ELF-1 (cell line): Measurements from ENCODE around the gene CAPZA2.
"Not testable (repeated sequence)": the region's sequence is repeated elsewhere in the genome, so short reads cannot be mapped to it uniquely, and the experiment has no call there.

ENCODE experiments used
- DNase-seq: peaks from one replicate; pipeline ENCODE4 v3.0.0-alpha.2; 2016; ENCODE audit warnings: low read depth, low spot score

Gene CAPZA2

DNA sequence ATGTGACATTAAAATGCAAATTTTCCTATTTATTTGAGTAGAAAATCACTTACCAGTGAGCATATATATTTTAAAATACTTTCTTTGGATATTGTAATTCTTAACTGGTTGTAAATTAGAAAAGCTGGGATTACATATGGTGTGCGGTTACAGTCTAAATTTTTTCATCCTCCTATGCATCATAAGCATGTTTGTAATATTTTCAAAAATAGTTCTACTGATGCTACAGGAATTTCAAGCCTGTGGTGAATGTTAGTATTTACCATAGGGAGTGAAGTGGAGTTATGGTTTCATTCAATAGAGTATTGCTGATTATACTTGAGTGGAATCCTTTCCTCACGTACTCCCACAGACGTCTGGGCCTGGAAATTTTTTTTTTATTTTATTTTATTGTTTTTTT, 56.3 kb downstream of the CAPZA2 start:
- no peak for DNase-seq

DNA sequence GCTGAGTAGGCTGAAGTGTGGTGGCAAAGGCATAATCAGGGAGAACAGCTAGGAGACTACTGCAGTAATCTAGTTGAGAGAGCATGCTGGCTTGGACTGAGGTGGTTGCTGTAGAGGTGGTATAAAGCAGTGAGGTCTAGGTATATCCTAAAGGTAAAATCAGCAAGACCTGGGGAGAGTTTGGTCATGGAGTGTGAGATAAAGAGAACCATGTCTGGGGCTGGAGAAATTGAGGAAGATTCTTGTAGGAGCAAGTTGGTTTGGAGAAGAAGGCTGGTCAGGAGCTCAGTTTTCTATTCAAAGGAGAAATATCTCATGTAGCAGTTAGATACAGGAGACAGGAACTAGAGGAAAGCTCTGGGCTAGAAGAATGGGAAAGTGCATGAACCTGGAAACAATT, 58.0 kb downstream of the CAPZA2 start:
- DNase-seq, result no peak

DNA sequence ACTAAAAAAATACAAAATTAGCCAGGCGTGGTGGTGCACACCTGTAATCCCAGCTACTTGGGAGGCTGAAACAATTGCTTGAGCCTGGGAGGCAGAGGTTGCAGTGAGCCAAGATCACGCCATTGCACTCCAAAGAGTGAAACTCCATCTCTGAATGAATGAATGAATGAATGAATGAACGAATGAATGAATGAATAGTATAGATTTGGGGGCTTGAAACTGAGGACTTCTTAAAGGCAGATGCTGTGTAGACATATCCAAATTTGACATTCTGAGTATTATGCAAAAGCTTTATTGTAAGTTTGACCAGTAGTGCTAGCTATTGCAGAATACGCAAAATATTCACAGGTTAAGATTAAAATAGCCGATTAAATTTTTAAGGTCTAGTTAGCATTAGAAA, 60.2 kb downstream of the CAPZA2 start:
- no peak for DNase-seq

DNA sequence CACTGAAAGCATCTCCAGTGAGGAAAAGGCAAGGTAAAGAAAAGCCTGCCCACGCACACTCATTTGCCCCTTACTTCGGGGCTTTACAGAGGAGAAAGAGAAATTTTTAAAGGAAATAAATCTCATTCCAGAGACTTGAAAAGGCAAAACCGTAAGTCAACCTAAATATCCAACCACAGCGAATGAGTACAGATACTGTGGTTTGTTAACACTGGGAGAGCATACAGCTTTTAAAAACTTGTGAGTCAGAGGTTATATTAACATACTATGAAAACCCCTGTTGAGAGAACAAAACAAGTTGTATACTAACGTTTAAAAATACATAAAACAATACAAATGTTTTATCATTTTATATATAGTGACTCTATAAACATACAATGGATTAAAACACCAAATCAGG, 62.4 kb downstream of the CAPZA2 start:
- no peak for DNase-seq

DNA sequence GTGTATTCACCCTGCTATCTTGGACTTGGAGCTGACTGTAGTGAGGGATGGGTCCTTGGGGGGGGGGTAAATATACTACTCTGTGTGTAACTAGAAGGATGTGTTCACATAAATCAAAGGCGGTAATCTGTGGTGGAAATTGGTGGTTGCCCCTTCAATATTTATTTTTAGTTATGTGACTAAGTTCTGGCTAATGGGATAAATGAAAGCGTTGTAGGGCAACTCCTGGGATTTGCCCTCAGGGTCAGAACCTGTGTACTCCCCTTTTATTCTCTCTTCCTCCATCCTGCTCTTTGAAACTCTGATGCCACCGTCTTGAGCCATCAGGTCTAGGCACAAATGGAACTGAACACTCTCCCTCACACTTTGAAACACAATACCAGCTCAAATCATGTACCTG, 66.6 kb downstream of the CAPZA2 start:
- DNase-seq, result no peak

DNA sequence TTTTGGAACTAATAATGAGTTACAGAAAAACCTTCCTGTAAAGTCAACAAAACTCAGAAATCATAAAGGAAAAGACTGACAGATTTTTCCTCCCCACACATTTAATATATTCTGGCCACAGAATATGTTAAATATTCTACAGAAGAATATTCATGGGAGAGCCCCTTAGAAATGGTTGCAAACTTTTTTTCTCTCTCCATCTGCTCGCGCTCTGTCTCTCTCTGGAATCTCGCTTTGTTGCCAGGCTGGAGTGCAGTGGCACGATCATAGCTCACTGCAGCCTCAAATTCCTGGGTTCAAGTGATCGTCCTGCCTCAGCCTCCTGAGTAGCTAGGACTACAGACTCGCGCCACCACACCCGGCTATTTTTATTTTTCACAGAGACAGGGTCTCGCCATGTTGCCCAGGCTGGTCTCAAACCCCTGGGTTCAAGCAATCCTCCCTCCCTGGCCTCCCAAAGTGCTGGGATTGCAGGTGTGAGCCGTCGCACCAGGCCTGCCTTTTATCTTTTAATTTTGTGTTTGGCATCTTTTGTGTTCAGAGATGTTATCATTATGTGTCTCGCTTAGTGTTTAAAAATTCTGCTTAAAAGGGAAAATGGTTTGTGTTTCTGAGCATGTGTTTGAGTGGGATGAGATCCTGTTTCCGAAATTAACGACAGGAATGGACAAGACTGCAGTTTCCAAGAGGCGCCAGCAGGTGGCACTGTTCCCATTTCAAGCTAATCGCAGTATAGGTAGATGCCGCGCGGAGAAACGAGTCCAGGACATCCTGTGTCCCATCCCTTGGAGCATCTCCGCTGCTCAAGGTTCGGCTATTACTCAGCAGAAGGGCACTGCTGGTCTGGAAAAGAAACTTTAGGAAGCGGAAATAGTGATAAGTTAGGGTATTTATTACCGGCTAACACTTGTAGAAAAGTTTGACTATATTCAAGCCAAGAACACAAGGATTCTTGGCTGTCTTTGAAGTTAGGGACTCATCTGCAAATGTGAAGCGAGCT, 67.8 kb downstream of the CAPZA2 start:
- DNase-seq, result peak; percentile 78

DNA sequence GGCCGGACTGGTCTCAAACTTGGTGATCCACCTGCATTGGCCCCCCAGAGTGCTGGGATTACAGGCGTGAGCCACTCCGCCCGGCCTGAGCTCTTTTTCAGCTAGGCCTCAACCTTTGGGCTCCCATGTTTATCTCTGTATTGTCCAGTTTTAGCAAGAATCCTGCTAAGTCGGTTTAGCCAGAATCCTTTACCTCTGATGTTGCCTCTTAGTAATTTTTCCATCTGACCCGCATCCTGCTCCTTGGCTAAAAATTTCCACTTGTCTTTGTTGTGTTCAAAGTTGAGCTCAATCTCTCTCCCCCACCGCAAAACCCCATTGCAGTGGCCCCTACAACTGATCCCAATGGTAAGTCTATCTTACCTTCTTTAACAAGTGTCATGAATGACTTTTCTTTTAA, 70.2 kb downstream of the CAPZA2 start:
- DNase-seq, result no peak

DNA sequence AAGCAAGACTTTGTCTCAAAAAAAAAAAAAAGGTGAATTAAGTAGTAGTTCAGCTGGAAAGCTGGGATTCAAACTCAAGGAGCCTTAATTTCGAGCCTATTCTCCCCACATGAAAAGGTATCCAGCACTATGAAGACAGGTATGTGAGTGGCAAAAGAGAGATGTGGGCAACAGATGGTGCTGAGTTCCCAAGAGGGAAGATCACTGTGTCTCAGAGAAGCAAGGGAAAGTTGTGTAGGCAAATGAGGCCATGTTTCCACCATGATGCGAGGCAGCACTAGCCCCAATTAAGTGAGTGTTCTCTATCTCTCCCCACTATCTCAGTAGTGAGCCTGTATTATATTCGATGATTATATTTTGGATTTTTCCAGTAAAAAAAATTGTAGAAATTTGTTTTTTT, 71.1 kb downstream of the CAPZA2 start:
- no peak for DNase-seq

DNA sequence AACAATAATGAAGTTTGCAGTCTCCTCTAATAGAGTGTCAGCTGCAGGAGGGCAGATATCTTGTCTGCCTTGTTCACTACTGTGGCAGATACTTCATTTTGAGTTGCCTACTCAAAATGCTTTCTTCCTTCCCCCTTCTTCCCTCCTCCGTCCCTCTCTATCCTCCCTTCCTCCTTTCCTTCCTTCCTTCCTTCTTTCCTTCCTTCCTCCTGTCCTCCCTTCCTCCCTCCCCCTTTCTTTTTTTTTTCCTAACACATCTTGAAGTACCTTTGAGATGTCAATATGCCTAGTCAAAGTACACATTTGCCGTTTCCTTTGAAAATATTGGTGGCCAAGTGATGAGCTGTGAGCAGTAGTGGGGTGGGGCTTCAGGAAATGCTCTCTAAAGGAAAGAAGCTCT, 72.2 kb downstream of the CAPZA2 start:
- DNase-seq, result no peak

DNA sequence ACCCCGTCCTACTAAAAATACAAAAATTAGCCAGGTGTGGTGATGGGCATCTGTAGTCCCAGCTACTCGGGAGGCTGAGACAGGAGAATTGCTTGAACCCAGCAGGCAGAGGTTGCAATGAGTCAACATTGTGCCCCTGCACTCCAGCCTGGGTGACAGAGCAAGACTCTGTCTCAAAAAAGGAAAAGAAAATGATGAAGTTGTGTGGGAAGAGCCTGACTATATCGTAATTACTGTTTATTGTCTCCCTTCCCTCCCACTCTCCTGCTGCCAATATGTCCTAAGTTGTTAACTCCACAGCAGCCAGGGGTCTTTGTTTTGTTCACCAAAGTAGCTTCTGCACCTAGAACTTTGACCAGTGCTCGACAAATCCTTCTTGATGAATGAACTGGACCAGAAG, 74.5 kb downstream of the CAPZA2 start:
- DNase-seq, result not testable (repeated sequence)

DNA sequence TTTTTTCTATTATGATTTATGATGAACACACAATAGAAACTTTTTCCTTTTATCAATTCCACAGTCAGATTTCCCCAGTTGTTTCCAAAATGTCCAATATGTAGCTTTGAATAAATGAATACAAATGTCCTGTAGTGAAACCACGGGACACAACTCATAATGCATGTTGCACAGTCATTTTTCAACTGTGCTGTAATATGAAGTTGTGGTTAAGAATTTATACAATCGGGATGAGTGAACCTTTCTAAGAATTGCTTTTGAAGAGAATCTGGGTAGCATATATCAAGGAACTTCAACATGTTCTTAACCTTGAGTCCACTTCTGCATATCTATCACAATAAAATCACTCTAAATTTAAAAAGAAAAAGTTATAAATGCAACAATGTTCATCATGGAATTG, 76.3 kb downstream of the CAPZA2 start:
- DNase-seq, result no peak

DNA sequence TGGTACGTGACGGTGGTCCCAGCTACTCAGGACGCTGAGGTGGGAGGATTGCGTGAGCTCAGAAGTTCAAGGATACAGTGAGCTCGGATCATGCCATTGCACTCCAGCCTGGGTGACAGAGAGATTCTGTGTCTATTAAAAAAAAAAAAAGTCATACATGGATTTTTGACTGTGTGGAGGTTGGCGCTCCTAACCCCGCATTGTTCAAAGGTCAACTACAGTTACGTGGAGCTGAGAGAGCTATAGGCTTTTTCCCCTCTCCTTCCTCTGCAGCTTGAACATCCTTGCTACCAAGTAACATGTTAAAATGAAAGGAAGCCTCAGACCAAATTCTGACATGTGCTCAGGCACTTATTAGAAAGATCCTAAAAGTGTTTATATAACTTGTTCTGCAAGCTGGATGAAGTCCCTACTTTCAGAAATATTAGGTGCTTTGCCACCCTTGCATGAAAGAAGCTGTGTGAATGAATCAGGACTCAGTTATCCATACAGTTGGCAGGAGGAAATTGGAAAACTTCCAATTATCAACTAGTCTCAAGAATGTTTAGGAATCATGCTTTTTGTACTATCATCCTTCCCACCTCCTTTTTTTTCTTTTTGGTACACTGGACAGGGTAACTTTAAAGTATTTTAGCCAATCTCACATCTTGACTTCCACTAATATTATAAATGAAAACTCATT, 78.4 kb downstream of the CAPZA2 start:
- DNase-seq, result no peak

DNA sequence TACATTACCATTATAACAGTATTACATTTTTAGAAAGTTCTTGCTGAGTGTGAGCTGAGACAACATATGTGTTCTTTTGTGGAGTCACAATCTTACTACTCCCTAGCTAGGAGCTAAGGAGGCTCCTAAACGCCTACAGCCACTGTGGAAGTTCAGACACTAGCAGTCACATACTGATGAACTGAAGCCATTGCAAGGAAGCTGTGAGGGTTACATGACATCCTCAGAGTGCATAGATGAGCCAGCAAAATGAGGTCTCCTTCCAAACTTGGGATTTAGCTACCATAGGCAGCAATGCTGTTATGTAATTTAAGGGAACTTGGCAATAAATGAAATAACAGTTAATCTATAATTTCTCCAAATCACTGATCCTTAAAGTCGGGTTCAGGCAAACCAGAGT, 80.1 kb downstream of the CAPZA2 start:
- DNase-seq, result no peak

DNA sequence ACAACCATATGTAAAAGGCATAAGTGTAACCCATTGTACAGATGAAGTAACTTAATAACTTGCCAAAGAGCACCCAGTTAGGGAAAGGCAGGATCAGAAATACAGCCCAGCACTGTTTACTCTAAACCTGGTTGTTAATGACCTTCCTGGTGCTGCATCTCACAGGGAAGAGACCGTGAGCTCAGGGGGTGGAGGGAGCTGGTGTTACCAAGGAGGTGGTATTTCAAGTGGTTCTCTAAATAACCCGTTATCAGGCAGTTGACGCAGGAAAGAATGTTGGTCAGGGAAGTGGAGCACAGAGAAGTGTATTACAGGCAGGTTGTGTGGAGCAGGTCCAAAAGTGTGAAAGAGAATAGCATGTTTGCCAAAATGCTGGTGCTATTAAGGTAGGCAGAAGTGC, 86.5 kb downstream of the CAPZA2 start:
- no peak for DNase-seq

DNA sequence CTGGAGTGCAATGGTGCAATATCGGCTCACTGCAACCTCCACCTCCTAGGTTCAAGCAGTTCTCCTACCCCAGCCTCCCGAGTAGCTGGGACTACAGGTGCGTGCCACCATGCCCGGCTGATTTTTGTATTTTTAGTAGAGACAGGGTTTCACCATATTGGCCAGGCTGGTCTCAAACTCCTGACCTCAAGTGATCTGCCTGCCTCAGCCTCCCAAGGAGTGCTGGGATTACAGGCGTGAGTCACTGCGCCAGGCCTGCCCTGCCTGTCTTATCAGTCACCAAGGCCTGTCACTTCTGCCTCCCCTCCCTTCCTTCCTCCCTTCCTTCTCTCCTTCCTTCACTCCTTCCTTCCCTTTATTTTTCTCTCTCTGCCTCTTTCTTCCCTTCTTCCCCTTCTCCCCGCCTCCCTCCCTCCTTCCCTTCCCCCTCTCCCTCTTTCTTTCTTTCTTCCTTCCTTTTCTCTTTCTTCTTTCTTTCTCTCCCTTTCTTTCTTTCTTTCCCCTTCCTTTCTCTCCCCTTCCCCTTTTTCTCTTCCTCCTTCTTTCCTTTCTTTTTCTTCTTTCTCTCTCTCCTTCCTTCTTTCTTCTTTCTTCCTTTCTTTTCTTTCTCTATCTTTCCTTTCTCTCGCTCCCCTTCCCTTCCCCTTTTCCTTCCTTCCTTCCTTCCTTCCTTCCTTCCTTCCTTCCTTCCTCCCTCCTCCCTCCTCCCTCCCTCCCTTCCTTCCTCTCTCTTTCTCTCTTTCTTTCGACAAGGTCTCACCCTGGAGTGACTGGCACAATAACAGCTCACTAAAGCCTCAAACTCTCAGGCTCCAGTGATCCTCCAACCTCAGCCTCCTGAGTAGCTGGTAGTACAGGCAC, 87.8 kb downstream of the CAPZA2 start:
- DNase-seq, result no peak

DNA sequence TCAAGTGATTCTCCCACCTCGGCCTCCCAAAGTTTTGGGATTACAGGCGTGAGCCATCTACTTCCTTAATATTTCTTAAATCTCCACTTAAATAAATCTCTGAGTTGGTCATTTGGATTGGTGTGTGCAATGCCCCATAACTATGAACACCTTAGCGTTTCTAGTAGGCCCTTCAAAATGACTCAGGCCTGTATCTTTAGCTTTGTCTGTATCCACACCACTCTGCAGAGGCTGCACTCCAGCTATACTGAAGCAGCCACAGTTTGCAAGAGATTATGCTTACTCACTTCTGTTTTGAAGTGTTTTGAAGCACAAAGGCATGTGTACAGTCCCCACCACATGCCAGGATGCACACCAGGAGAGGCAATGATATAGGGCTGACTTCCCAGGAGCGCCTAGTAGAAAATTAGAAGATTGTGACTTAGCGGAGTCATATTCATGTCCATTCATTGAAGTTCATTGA, 88.5 kb downstream of the CAPZA2 start:
- no peak for DNase-seq

DNA sequence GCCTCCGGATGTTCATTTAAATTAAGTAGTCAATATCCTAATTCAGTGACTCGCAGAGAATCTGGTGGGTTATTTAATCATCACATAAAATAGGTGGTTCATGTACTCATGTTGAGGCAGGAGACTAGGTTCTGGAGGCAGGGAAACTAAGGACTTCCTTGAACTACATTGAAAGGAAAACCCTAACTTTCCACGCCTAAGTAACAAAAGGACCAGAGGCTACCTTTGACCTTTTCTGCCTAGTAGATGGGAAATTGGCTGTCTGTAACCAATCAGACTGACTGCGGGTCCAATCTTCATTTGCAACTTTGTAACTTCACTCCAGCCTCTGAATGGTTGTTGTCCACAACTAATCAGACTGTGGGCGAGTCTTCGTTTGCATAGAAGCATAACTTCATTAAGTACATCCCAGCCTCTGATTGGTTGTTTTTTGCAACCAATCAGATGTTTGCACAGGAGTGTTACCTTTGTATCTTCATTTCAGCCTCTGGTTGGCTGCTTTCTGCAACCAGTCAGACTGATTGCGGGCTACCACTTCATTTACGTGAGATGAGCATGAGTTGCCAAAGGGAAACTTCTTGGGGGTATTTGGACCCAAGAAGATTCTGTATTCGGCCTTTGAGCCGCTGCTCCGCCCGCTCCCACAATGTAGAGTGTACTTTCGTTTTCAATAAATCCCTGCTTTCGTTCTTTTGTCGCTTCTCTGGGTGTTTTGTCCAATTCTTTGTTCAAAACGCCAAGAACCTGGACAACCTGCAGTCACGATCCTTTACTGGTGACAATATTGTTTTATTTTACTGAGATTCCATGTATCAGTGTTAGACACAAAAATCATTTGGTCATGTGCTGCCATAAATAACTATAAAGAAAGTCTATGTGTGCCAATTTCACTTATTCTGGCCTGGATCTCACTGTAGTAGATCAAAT, 89.2 kb downstream of the CAPZA2 start:
- no peak for DNase-seq

DNA sequence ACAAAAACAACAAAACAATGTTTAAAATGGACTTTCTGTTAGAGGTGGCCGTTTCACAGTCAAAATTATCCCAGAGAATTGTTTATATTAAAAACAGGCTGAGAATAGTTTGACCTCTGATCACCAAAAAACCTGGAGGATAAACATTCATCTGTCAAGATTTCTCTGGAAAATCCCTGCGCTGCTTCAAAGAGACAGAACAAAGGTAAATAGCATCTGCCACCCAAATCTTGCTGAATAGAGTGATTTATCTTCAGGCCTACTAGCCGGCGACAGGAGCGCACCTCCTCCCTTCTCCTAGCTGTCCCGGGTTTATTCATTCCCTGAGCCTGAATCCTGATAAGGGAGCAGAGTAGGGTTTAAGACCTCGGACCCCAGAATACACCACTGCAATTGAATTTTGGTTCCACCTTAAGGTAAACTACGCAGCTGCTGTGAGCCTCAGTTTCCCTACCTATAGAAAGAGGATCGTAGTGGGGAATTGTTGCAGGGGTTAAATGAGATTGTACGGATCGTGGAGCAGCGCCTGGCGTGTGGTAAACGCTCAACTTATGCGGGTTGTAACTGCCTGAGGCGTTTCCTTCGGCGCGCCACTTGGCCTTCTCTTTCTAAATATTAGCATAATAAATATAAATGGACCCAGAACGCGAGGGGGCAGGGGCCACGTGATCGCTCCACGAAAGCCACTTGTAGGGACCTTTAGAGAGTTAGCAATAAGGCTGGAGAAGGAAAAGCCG, 90.4 kb downstream of the CAPZA2 start:
- peak; percentile 77 for DNase-seq

DNA sequence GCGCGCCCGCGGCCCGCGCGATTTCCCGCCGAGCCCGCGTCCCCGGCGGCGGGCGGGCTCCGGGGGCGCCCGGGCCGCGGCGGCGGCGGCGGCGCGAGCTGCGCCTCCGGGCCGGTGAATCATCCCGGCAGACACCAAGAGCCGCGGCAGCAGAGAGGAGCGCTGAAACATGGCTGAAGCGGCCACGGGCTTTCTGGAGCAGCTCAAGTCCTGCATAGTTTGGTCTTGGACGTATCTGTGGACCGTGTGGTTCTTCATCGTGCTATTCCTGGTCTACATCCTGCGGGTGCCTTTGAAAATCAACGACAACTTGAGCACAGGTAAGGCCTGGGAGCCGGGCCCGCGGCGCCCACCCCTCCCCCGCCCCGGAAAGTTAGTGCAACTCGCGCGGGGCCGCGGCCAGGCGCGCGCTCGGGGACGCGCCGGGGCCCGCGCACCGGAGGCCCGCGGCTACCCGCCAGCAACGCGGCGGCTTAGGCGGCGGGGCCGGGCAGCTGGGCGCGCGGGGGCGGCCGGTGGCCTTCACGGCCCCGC, 91.1 kb downstream of the CAPZA2 start, which contains the start of gene ST7:
ST7 (plus strand) TSS at position 130 of the 534 bp plus-strand sequence; CDS start at position 170, 40 bp downstream.
- DNase-seq, result peak; percentile 76
